Lower leg skin (tissue), 4 donors: Measurements from ENCODE around the gene DPP6. TPM values are rescaled to one million over a fixed set of nuclear protein-coding genes. Genes with fewer than 3 reads are reported as not detected.

Source experiments
- DNase-seq, 2 donors: peaks; one replicate each; pipeline ENCODE4 v3.0.0-alpha.2; 2019; ENCODE audit warnings: low spot score in 2 of 2
- H3K4me3 ChIP-seq: fragments of 200-600 bp; sonication (generic); 2 replicates; pipeline ENCODE4 v1.5.1; 2017; ENCODE audit warnings: mild to moderate bottlenecking, low read depth; ENCODE audit not compliant: poor library complexity, severe bottlenecking
- POLR2A ChIP-seq, 2 donors: fragments of 450-650 bp; IDR thresholded peaks; one replicate each; pipeline ENCODE4 v1.6.1; 2016 to 2017; ENCODE audit warnings: antibody characterized with exemption in 2 of 2, mild to moderate bottlenecking in 1 of 2, moderate library complexity in 1 of 2
- WGBS, 2 donors: methylation state at CpG; one replicate each; pipeline ENCODE4 v1.1.5; 2018; 5-methylcytosine and 5-hydroxymethylcytosine counted together
- intact Hi-C: fragments of 100-400 bp; cut with DNase I; formaldehyde crosslinking; loops from one replicate; pipeline ENCODE4 v1.15.0; 2023; ENCODE audit warnings: low total_unique reads
- total RNA-seq, 4 donors: library from RNA; depleted of rRNA; stranded (reverse); fragments of >200 nt; gene quantifications; one replicate each; pipeline ENCODE4 v1.1.0, GENCODE V29; 2016
- TF ChIP-seq, protein P1 (sequence below), 3 donors: fragments of 450-650 bp; IDR thresholded peaks; one replicate each; pipeline ENCODE4 v1.5.1; 2016; ENCODE audit warnings: antibody characterized with exemption in 3 of 3, mild to moderate bottlenecking in 3 of 3, moderate library complexity in 2 of 3

DPP6 gene
- total RNA-seq, 4 donors from 2014 or later, result 1.0 to 4.5 (median 2.9) TPM

DNA sequence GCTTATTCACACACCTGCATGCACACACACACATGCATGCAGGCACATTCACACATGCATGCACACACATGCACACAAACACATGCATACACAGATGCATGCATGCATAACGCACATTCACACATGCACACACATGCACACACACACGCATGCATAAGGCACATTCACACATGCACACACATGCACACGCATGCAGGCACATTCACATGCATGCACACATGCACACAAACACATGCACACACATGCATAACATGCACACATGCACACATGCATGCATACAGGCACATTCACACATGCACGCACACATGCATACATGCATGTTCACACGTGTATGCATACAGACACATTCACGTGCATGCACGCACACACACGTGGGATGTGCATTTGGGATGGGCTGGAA lies 784.9 kb downstream of the DPP6 start:
- intact Hi-C loops, result no loop called here
- no peak for DNase-seq
- 91 to 93% methylated on average over 8 of the region's 8 CpGs for WGBS, 2 donors
- no peak overlapping the region for H3K4me3 ChIP-seq
- TF ChIP-seq POLR2A (IDR thresholded peaks at IDR 0.05), result no peak
- TF ChIP-seq, protein P1, sequence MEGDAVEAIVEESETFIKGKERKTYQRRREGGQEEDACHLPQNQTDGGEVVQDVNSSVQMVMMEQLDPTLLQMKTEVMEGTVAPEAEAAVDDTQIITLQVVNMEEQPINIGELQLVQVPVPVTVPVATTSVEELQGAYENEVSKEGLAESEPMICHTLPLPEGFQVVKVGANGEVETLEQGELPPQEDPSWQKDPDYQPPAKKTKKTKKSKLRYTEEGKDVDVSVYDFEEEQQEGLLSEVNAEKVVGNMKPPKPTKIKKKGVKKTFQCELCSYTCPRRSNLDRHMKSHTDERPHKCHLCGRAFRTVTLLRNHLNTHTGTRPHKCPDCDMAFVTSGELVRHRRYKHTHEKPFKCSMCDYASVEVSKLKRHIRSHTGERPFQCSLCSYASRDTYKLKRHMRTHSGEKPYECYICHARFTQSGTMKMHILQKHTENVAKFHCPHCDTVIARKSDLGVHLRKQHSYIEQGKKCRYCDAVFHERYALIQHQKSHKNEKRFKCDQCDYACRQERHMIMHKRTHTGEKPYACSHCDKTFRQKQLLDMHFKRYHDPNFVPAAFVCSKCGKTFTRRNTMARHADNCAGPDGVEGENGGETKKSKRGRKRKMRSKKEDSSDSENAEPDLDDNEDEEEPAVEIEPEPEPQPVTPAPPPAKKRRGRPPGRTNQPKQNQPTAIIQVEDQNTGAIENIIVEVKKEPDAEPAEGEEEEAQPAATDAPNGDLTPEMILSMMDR (IDR thresholded peaks at IDR 0.05), result no peak

DNA sequence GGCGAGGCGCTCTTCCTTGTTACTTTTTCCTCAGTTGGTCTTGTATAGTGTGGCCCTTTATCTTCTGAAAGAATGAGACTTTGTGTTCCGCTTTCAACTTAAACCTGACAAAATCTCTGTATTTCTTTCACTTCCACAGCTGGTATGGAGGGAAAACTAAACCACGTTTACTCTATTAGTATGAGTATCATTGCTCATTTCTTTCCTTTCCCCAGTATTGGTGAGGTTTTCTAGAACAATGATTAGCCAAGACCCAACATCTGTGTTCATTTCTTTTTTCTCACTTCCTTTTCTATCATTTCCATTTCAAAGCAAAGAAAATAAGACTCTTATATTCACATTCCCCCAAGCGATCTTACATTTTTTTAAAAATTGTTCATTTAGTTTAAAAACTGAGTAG lies 785.4 kb downstream of the DPP6 start:
- no peak for DNase-seq
- intact Hi-C loops, result no loop called here
- H3K4me3 ChIP-seq, result no peak overlapping the region
- TF ChIP-seq, protein P1 (IDR thresholded peaks at IDR 0.05), result no peak
- TF ChIP-seq POLR2A (IDR thresholded peaks at IDR 0.05), result no peak
- 79 to 85% methylated on average over 5 of the region's 5 CpGs for WGBS, 2 donors

DNA sequence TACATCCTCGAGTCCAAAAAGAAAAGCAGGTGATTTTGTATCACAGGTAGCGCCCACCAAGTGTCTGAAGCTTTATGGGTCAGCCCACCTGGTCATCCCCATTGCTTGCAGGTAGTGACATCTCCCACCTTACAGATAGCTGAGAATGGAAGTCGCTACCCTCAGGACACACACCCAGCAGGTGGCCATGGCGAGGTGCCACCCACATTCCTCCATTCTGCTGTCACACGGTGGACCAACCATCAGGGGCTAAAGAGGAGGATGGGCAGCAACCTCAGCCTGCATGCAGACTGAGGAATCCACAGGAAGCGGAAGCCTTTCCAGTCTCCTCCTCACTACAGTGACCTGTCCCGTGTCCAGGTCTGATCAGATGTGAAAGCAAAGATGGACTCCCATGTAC lies 787.9 kb downstream of the DPP6 start:
- H3K4me3 ChIP-seq, result no peak overlapping the region
- TF ChIP-seq, protein P1 (IDR thresholded peaks at IDR 0.05), result no peak
- no peak for TF ChIP-seq POLR2A (IDR thresholded peaks at IDR 0.05)
- WGBS, 2 donors, result 81 to 82% methylated on average over 7 of the region's 7 CpGs
- no peak for DNase-seq
- intact Hi-C loops, result no loop called here

DNA sequence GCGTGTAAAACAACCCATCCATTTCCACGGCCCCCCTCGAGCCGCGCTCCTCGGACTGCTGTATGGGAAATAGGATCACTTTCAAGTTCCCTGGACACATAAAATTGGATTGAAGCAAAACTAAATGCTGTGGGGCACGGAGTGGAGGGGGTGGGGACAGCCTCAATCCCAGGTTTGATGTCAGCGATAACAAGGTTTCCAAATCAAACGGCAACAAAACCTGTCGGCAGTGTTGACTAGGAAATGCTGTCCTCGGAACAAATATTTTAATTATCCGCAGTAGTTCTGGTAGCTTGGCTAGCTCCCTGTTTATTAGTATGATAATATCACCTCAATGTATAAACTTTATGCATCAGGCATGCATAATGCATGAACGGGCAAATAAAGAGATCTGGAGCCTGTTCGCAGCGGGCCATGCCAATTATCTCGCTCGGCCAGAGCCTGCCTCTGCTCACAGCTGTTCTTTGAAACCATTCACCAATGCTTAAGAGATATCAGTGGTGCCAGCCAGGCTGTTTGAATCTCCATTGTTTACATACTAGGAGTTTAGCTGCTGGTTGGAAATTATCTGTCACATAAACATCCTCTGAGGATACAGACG lies 789.6 kb downstream of the DPP6 start:
- WGBS, 2 donors, result 38 to 44% methylated on average over 18 of the region's 18 CpGs
- no peak for DNase-seq
- no peak overlapping the region for H3K4me3 ChIP-seq
- intact Hi-C loops, result no loop called here
- TF ChIP-seq, protein P1 (IDR thresholded peaks at IDR 0.05), result no peak
- TF ChIP-seq POLR2A (IDR thresholded peaks at IDR 0.05), result no peak

DNA sequence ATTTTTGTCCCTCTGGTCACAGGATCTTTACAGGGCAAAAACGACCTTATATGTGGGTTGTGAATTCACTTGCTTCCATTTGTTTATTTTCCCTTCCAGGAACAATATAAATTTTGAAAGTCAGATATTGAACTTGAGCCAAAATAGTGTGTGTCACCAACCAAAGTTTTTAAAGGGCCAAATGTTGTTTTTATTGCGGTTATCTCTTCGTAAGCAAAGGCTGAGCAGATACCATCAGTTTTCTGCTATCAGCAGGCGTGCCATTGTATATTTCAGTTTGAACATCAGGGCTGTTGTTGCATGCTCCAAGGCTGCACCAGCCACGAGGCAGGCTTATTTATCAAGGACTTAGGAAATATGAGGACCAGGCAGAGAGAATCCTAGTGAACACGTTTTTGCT lies 790.4 kb downstream of the DPP6 start:
- no peak for DNase-seq
- 19 to 28% methylated on average over 6 of the region's 6 CpGs for WGBS, 2 donors
- TF ChIP-seq, protein P1 (IDR thresholded peaks at IDR 0.05), result no peak
- no peak for TF ChIP-seq POLR2A (IDR thresholded peaks at IDR 0.05)
- intact Hi-C loops, result no loop called here
- H3K4me3 ChIP-seq, result no peak overlapping the region

DNA sequence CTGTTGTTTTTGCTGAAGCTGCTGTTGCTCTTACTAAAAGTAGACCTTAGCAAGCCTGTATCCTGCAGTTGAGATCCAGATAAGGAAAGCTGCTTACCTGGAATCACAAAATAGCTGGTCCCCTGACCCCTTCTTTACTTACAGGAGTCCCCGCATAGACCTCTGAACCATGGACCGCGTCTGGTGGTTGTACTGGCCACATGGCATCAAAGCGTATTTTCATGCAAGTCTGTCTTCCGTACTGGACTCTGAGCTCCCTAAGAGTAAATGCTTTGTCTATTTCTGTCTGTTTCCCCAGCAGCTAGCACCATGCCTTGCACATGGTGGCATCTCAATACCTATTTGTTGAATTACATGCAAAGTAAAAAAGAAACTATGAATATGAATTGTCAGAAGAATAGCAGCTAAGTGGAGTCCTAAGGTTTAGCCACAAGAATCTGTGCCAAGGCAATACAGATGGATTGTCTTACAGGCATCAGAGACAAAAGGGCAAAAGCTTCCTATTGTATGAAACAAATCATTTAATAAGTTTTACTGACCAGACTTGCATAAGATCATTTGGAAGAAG lies 791.6 kb downstream of the DPP6 start:
- 84 to 92% methylated on average over 5 of the region's 5 CpGs for WGBS, 2 donors
- intact Hi-C loops, result no loop called here

More for the DNA sequence above, 791.6 kb downstream of the DPP6 start:
- no peak overlapping the region for H3K4me3 ChIP-seq
- DNase-seq, result no peak
- no peak for TF ChIP-seq POLR2A (IDR thresholded peaks at IDR 0.05)
- TF ChIP-seq, protein P1 (IDR thresholded peaks at IDR 0.05), result no peak
